Measurements from ENCODE around the gene MBP.

DNA sequence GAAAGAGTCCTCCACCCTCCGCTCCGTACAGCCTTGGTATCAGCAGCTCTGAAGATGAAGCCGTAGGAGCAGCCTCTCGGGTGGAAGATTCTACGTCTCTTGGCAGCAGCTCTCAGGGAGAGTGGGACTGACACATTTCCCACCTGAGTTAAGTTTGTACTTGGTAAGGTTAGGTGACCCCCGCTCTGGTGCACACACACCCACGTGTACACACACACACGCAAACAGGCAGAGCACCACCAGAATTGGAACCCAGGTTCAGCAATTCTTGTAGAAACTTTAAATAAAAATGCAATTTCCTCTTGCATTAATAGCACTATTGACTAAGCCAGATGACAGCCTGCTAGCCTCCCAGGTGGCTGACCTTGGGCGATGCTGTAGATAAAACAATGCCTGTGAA is 111.5 kb downstream of the MBP start:
- TF ChIP-seq, protein P1, sequence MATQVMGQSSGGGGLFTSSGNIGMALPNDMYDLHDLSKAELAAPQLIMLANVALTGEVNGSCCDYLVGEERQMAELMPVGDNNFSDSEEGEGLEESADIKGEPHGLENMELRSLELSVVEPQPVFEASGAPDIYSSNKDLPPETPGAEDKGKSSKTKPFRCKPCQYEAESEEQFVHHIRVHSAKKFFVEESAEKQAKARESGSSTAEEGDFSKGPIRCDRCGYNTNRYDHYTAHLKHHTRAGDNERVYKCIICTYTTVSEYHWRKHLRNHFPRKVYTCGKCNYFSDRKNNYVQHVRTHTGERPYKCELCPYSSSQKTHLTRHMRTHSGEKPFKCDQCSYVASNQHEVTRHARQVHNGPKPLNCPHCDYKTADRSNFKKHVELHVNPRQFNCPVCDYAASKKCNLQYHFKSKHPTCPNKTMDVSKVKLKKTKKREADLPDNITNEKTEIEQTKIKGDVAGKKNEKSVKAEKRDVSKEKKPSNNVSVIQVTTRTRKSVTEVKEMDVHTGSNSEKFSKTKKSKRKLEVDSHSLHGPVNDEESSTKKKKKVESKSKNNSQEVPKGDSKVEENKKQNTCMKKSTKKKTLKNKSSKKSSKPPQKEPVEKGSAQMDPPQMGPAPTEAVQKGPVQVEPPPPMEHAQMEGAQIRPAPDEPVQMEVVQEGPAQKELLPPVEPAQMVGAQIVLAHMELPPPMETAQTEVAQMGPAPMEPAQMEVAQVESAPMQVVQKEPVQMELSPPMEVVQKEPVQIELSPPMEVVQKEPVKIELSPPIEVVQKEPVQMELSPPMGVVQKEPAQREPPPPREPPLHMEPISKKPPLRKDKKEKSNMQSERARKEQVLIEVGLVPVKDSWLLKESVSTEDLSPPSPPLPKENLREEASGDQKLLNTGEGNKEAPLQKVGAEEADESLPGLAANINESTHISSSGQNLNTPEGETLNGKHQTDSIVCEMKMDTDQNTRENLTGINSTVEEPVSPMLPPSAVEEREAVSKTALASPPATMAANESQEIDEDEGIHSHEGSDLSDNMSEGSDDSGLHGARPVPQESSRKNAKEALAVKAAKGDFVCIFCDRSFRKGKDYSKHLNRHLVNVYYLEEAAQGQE (IDR thresholded peaks at IDR 0.05; ENCODE audit: insufficient read depth in 1 of 2, low read depth in 2 of 2, low read length in 2 of 2), result no peak
- no peak for TF ChIP-seq POLR2AphosphoS5 (IDR thresholded peaks at IDR 0.05; ENCODE audit: low read depth, low read length)

Measured in PFSK-1 (cell line).